BLaER1 (cell line): ENCODE results near the gene TSHR.
A peak's percentile ranks its signal among the peaks of the same experiment; 100 is the strongest.

Source experiments
- H3K27ac ChIP-seq: shearing (Covaris generic); formaldehyde crosslinking; 2 replicates; pipeline ENCODE4 v1.8.1; 2022
- H3K27me3 ChIP-seq: shearing (Covaris generic); formaldehyde crosslinking; 2 replicates; pipeline ENCODE4 v1.8.1; 2022
- H3K36me3 ChIP-seq: shearing (Covaris generic); formaldehyde crosslinking; 2 replicates; pipeline ENCODE4 v1.8.1; 2022
- H3K4me1 ChIP-seq: shearing (Covaris generic); formaldehyde crosslinking; 2 replicates; pipeline ENCODE4 v1.8.1; 2022
- H3K4me2 ChIP-seq: shearing (Covaris generic); formaldehyde crosslinking; 2 replicates; pipeline ENCODE4 v1.8.1; 2022
- H3K4me3 ChIP-seq: shearing (Covaris generic); formaldehyde crosslinking; 2 replicates; pipeline ENCODE4 v1.8.1; 2022
- H3K9ac ChIP-seq: shearing (Covaris generic); formaldehyde crosslinking; 2 replicates; pipeline ENCODE4 v1.8.1; 2022
- H3K9me3 ChIP-seq: shearing (Covaris generic); formaldehyde crosslinking; 2 replicates; pipeline ENCODE4 v1.8.1; 2022
- H4K20me1 ChIP-seq: shearing (Covaris generic); formaldehyde crosslinking; 2 replicates; pipeline ENCODE4 v1.8.1; 2022
- Cebpa-rat ChIP-seq: shearing (Covaris generic); IDR thresholded peaks from 2 replicates; pipeline ENCODE4 v1.8.1; 2022

TSHR gene

GRCh38 chr14:81144824-81145603, 189.6 kb downstream of the TSHR start:
- Histone ChIP-seq H3K27ac (no peak overlapping the region), H3K9me3 (peaks cover 8% of the 10 kb centered on the region), H3K9ac (no peak overlapping the region), H3K27me3 (no peaks in the 10 kb centered on the region), H3K4me2 (no peak overlapping the region), H3K36me3 (no peaks in the 10 kb centered on the region), H3K4me1 (peaks cover 14% of the 10 kb centered on the region), H4K20me1 (no peaks in the 10 kb centered on the region), H3K4me3 (no peak overlapping the region)
- no peak for TF ChIP-seq Cebpa-rat

GRCh38 chr14:81147140-81147897, 191.9 kb downstream of the TSHR start:
- H3K27ac ChIP-seq: peak overlapping the region; percentile 3; the same call in 1 of the 2 replicates
- TF ChIP-seq Cebpa-rat: no peak

GRCh38 chr14:81148635-81149034, 193.2 kb downstream of the TSHR start:
- H3K4me3 ChIP-seq: no peak overlapping the region
- no peaks in the 10 kb centered on the region for H3K27me3 ChIP-seq
- H3K4me2 ChIP-seq: no peak overlapping the region
- no peak overlapping the region for H3K9ac ChIP-seq
- H3K9me3 ChIP-seq: peaks cover 3% of the 10 kb centered on the region
- peaks cover 14% of the 10 kb centered on the region for H3K4me1 ChIP-seq
- TF ChIP-seq Cebpa-rat: no peak
- H4K20me1 ChIP-seq: no peaks in the 10 kb centered on the region
- no peak overlapping the region for H3K27ac ChIP-seq
- no peaks in the 10 kb centered on the region for H3K36me3 ChIP-seq

More at GRCh38 chr14:81147140-81147897, 191.9 kb downstream of the TSHR start:
- Histone ChIP-seq H3K4me1 (peaks cover 14% of the 10 kb centered on the region), H3K27me3 (no peaks in the 10 kb centered on the region), H4K20me1 (no peaks in the 10 kb centered on the region), H3K9me3 (peaks cover 8% of the 10 kb centered on the region), H3K4me2 (peak overlapping the region; percentile 64), H3K9ac (no peak overlapping the region), H3K36me3 (no peaks in the 10 kb centered on the region), H3K4me3 (no peak overlapping the region)

- Histone ChIP-seq H3K4me2 (no peak overlapping the region), H3K9me3 (no peaks in the 10 kb centered on the region; the same call in 1 of the 2 replicates), H3K4me1 (no peaks in the 10 kb centered on the region; the same call in 1 of the 2 replicates), H3K9ac (no peak overlapping the region), H3K36me3 (no peaks in the 10 kb centered on the region), H4K20me1 (no peaks in the 10 kb centered on the region), H3K27ac (no peak overlapping the region), H3K27me3 (no peaks in the 10 kb centered on the region), H3K4me3 (no peak overlapping the region)
- TF ChIP-seq Cebpa-rat: no peak
These were observed 197.8 kb downstream of the TSHR start for GRCh38 chr14:81153187-81153586.

GRCh38 chr14:81157431-81157830, 202.0 kb downstream of the TSHR start:
- Histone ChIP-seq H3K9me3 (no peaks in the 10 kb centered on the region), H3K36me3 (no peaks in the 10 kb centered on the region), H4K20me1 (no peaks in the 10 kb centered on the region), H3K4me3 (no peak overlapping the region), H3K9ac (no peak overlapping the region), H3K27ac (no peak overlapping the region), H3K27me3 (no peaks in the 10 kb centered on the region), H3K4me1 (no peaks in the 10 kb centered on the region; the same call in 1 of the 2 replicates), H3K4me2 (no peak overlapping the region)
- TF ChIP-seq Cebpa-rat: no peak

- Histone ChIP-seq H3K9me3 (no peaks in the 10 kb centered on the region), H3K4me1 (no peaks in the 10 kb centered on the region), H3K36me3 (no peaks in the 10 kb centered on the region), H3K4me2 (no peak overlapping the region), H3K27ac (no peak overlapping the region), H3K27me3 (no peaks in the 10 kb centered on the region), H3K9ac (no peak overlapping the region), H4K20me1 (no peaks in the 10 kb centered on the region), H3K4me3 (no peak overlapping the region)
- no peak for TF ChIP-seq Cebpa-rat
These were observed 205.7 kb downstream of the TSHR start for GRCh38 chr14:81161088-81161487.

- no peak overlapping the region for H3K9ac ChIP-seq
- no peaks in the 10 kb centered on the region for H4K20me1 ChIP-seq
- no peak for TF ChIP-seq Cebpa-rat
- no peaks in the 10 kb centered on the region for H3K9me3 ChIP-seq
- H3K27me3 ChIP-seq: no peaks in the 10 kb centered on the region
- no peaks in the 10 kb centered on the region for H3K36me3 ChIP-seq
- H3K4me2 ChIP-seq: no peak overlapping the region
- H3K27ac ChIP-seq: no peak overlapping the region
- H3K4me3 ChIP-seq: no peak overlapping the region
- H3K4me1 ChIP-seq: no peaks in the 10 kb centered on the region
These were observed 206.3 kb downstream of the TSHR start for GRCh38 chr14:81161749-81162148.

GRCh38 chr14:81162941-81163340, 207.5 kb downstream of the TSHR start:
- Histone ChIP-seq H3K9me3 (no peaks in the 10 kb centered on the region), H3K9ac (no peak overlapping the region), H3K4me3 (no peak overlapping the region), H3K27ac (no peak overlapping the region), H3K27me3 (no peaks in the 10 kb centered on the region), H4K20me1 (no peaks in the 10 kb centered on the region), H3K4me2 (no peak overlapping the region), H3K36me3 (no peaks in the 10 kb centered on the region), H3K4me1 (no peaks in the 10 kb centered on the region)
- no peak for TF ChIP-seq Cebpa-rat

- Histone ChIP-seq H3K27ac (no peak overlapping the region), H3K4me3 (no peak overlapping the region), H3K9me3 (no peaks in the 10 kb centered on the region), H3K27me3 (no peaks in the 10 kb centered on the region), H4K20me1 (no peaks in the 10 kb centered on the region), H3K4me1 (peaks cover 1% of the 10 kb centered on the region), H3K9ac (no peak overlapping the region), H3K36me3 (no peaks in the 10 kb centered on the region), H3K4me2 (no peak overlapping the region)
- no peak for TF ChIP-seq Cebpa-rat
These were observed 208.8 kb downstream of the TSHR start for GRCh38 chr14:81164167-81164774.

- H4K20me1 ChIP-seq: no peaks in the 10 kb centered on the region
- no peak overlapping the region for H3K4me3 ChIP-seq
- H3K27me3 ChIP-seq: no peaks in the 10 kb centered on the region
- no peak for TF ChIP-seq Cebpa-rat
- peaks cover 9% of the 10 kb centered on the region for H3K4me1 ChIP-seq
- H3K9me3 ChIP-seq: no peaks in the 10 kb centered on the region
- no peaks in the 10 kb centered on the region for H3K36me3 ChIP-seq
- H3K4me2 ChIP-seq: no peak overlapping the region
- no peak overlapping the region for H3K9ac ChIP-seq
- H3K27ac ChIP-seq: no peak overlapping the region
These were observed 209.8 kb downstream of the TSHR start for GRCh38 chr14:81165188-81165587.
